ENCODE data around the gene DPF3.

DPF3 gene

GRCh38 chr14:72790887-72791566 is 102.9 kb downstream of the DPF3 start:
- DNase-seq, result no peak

GRCh38 chr14:72788972-72789728 is 104.8 kb downstream of the DPF3 start:
- DNase-seq, result no peak

- no peak for DNase-seq
These were observed 105.6 kb downstream of the DPF3 start for GRCh38 chr14:72788255-72788654.

- DNase-seq, result no peak
These were observed 106.1 kb downstream of the DPF3 start for GRCh38 chr14:72787841-72788240.

GRCh38 chr14:72786378-72787350 is 107.2 kb downstream of the DPF3 start:
- no peak for DNase-seq

GRCh38 chr14:72783741-72784140 is 110.2 kb downstream of the DPF3 start:
- no peak for DNase-seq

GRCh38 chr14:72782817-72783216 is 111.1 kb downstream of the DPF3 start:
- DNase-seq, result no peak

- no peak for DNase-seq
These were observed 112.1 kb downstream of the DPF3 start for GRCh38 chr14:72781561-72782508.

GRCh38 chr14:72780751-72781150 is 113.2 kb downstream of the DPF3 start:
- no peak for DNase-seq

GRCh38 chr14:72779679-72780078 is 114.2 kb downstream of the DPF3 start:
- no peak for DNase-seq

GRCh38 chr14:72777636-72778035 is 116.3 kb downstream of the DPF3 start:
- DNase-seq, result no peak

GRCh38 chr14:72776701-72777261 is 117.1 kb downstream of the DPF3 start:
- no peak for DNase-seq

GRCh38 chr14:72775923-72776554 is 117.9 kb downstream of the DPF3 start:
- DNase-seq, result no peak

- DNase-seq, result no peak
These were observed 118.8 kb downstream of the DPF3 start for GRCh38 chr14:72774894-72775620.

GRCh38 chr14:72774141-72774540 is 119.8 kb downstream of the DPF3 start:
- no peak for DNase-seq

GRCh38 chr14:72771561-72771960 is 122.3 kb downstream of the DPF3 start:
- no peak for DNase-seq

- DNase-seq, result no peak
These were observed 127.6 kb downstream of the DPF3 start for GRCh38 chr14:72766296-72766695.

- DNase-seq, result no peak
These were observed 130.0 kb downstream of the DPF3 start for GRCh38 chr14:72763892-72764291.

GRCh38 chr14:72759670-72760069 is 134.2 kb downstream of the DPF3 start:
- DNase-seq, result no peak

- DNase-seq, result no peak
These were observed 134.9 kb downstream of the DPF3 start for GRCh38 chr14:72758993-72759392.

- no peak for DNase-seq
These were observed 135.5 kb downstream of the DPF3 start for GRCh38 chr14:72758420-72758819.
